SHP77 treated with DMSO at 0.1 percent for 48 hours (cell line): ENCODE data around the gene CBX7.
"Not testable (repeated sequence)": the region's sequence is repeated elsewhere in the genome, so short reads cannot be mapped to it uniquely, and the experiment has no call there.

ENCODE experiments used
- DNase-seq: peaks from one replicate; lab custom pipeline; 2025; lab: John Stamatoyannopoulos, UW

The CBX7 gene

DNA sequence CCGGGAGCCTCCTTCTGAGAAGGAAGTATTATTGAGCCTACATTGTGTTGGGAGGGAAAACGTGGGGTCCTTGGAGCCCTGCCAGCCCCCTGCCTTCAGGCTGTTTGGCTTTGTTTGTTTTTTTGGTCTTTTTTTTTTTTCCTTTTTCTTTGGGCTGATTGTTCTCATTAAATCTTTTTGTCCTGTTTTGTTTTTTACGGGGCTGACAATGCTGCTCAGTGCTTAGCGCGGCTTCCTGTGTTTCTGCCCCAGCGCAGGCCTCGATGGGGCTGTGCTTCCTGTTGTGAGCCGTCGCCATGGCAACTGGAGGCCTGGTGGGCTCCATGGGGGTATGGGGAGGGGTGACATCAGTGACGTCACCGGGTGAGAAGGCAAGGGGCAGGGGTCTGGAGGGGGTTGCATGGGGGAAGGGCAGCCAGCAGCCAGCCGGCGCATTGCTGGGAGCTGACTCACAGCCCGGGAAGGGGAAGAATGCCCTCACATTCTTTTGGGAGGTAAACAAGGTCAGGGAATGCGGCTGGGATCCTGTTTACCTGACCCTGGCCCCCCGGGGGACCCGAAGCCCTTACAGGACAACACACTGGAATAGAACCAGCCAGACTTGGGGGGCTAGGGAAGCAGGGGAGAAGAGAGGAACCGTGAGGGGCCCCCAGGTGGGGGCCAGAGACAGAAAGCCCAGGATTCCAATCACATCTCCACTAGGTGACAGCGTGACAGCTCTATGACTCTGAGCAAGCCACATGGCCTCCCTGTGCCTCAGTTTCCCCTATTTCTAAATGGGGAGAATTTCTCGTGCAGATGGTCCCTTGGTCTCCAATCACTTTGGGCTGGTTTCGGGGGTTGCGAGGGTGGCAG is 22.2 kb upstream of the CBX7 start:
- no peak for DNase-seq

- DNase-seq, result no peak
These were observed 21.5 kb upstream of the CBX7 start for GRCh38 chr22:39173787-39174497.

- DNase-seq, result no peak
These were observed 20.7 kb upstream of the CBX7 start for GRCh38 chr22:39173050-39173706.

DNA sequence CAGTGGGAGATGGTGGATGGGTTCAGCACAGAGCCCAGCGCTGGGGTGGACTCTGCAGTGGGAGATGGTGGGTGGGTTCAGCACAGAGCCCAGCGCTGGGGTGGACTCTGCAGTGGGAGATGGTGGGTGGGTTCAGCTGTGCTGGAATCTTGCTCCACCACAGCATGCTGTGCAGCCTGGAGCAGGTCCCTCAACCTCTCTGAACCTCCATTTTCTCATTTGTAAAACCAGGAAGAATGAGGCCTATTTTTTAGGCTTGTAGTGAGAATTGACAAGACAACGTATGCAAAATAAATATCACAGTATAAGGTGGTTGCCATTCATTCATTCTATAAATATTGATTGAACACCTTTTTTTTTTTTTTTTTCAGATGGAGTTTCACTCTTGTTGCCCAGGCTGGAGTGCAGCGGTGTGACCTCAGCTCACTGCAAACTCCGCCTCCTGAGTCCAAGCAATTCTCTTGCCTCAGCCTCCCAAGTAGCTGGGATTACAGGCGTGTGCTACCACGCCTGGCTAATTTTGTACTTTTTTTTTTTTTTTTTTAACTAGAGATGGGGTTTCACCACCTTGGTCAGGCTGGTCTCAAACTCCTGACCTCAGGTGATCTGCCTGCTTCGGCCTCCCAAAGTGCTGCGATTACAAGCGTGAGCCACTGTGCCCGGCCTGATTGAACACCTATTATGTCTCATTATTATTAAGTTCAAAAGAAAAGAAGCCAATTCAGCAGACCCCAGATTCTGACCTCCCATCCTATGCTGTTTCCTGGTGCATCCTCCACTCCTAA is 20.0 kb upstream of the CBX7 start:
- not testable (repeated sequence) for DNase-seq

GRCh38 chr22:39171623-39172264 is 19.3 kb upstream of the CBX7 start:
- no peak for DNase-seq

DNA sequence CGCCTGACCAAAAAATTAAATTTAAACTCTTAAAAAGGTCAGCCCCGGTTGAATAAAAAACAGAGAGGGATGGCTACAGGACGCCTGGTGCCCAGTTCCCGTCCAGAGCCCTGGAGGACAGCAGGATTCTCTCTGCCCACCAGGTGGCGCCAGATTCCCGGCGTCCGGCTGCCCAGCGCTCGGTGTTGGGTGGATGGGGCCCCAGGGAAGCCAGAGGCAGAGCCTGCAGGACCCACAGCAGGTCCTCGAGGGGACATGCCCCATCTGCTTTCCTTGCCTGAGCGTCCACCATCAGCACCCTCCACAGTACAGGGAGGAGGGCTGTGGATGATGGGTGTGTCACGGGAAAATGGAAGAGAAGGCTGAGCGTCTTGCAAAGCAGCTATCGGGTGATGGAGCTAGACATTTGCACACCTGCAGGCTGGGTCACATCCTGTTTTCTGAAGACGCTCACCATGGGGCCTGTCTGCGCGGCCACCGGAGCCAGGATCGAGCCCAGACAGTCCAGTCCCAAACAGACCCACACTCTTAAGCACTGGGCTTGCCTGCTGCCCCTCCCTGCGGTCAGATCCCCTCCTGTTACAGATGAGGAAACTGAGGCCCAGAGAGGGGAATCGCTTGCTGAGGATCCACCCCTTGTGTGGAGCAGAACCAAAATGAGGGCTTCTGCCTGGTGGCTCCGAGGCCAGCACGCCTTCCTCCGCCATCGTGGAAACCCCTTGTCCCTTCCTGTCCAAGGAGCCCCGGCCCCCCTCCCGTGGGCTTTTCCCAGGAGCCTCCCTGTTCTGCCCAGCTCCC is 18.5 kb upstream of the CBX7 start:
- peak; percentile 52 for DNase-seq

- no peak for DNase-seq
These were observed 17.5 kb upstream of the CBX7 start for GRCh38 chr22:39169797-39170466.

- no peak for DNase-seq
These were observed 14.1 kb upstream of the CBX7 start for GRCh38 chr22:39166547-39166946.

DNA sequence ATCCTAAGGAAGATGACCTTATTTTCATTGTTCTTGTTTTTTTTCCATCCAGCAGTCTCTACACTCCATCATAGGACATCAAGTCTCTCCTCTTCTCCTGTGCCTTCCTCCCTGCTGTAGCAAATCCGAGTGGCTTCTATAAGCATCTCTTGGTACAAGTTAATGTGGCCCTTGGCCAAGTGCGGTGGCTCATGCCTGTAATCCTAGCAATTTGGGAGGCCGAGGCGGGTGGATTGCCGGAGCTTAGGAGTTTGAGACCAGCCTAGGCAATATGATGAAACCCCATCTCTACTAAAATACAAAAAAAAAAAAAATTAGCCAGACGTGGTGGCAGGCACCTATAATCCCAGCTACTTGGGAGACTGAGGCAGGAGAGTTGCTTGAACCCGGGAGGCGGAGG is 3.6 kb upstream of the CBX7 start:
- not testable (repeated sequence) for DNase-seq

DNA sequence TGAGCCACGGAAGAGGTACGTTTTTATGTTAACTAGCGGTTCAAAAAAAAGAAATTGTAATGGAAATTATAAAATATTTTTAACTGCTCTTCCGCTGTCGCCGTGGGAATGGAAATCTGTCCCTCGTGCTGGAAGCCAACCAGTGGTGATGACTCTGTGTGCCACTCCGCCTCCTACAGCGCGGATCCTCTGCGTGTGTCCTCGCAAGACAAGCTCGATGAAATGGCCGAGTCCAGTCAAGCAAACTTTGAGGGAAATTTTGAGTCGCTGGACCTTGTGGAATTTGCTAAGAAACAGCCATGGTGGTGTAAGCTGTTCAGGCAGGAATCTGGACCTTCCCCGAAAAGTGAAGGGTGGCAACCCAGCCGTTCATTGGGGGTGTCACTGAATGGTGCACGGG is 2.9 kb upstream of the CBX7 start:
- no peak for DNase-seq

DNA sequence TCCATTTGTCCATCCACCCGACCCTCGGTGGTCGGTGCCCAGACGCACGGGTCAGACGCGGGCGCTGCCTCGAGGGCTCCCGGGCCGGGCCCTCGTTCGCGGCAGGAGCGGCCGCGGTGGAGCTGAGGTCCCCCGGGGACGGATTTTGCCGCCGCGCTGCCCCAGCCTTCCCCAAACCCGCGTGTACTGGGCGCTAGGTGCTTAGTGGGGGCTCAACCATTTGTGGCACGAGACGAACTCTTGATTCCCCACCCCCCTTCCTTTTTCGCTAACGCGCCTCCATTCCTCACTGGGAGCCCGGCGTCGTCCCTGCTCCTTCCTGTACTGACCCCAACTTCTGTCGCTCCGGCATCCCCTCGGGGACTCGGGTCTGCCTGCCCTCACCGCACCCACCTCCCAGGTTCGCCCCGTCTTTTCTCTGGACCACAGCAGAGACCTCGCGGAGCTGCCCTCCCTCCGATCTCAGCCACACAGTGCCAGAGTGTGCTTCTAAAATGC is 789 bp upstream of the CBX7 start:
- no peak for DNase-seq

GRCh38 chr22:39152024-39152510 is 413 bp downstream of the CBX7 start:
- no peak for DNase-seq

- DNase-seq, result no peak
These were observed 1.0 kb downstream of the CBX7 start for GRCh38 chr22:39151329-39151975.

- no peak for DNase-seq
These were observed 1.6 kb downstream of the CBX7 start for GRCh38 chr22:39150848-39151215.

DNA sequence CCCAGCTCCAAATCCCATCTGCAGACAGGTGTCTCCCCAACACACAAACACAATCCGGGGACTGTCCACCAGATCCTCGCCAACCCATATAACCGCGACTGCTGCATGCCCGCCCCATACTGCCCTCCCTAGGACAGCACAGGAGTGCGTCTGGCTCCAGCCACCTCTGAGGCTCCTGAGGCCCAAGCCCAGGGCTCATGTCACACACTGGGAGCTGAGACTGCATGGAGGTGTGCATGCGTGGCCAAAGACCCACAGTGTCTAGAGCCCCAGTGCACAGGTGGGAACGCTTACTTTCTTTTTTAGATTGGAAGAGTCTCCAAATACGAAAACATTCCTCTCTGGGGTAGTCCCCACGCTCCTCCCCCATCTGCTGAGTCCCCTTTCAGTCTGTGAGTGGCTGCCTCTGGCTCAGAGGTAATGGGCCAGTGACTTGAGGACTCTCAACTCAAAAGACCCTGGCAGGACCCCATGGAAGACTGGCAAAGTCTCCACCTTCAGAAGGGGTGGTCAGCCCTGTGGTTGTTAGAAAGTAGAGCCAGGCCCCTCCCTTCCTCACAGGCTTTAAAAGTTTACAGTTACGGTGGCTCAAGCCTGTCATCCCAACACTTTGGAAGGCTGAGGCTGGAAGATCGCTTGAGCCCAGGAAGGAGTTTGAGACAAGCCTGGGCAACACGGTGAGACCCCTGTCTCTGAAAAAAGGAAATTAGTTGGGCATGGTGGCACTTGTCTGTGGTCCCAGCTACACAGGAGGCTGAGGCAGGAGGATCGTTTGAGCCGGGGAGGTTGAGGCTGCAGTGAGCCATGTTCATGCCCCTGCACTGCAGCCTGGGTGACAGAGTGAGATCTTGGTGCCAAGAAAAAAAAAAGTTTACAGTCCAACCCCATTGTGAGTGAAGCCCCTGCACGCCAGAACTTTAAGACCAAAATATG is 2.3 kb downstream of the CBX7 start:
- DNase-seq, result no peak

DNA sequence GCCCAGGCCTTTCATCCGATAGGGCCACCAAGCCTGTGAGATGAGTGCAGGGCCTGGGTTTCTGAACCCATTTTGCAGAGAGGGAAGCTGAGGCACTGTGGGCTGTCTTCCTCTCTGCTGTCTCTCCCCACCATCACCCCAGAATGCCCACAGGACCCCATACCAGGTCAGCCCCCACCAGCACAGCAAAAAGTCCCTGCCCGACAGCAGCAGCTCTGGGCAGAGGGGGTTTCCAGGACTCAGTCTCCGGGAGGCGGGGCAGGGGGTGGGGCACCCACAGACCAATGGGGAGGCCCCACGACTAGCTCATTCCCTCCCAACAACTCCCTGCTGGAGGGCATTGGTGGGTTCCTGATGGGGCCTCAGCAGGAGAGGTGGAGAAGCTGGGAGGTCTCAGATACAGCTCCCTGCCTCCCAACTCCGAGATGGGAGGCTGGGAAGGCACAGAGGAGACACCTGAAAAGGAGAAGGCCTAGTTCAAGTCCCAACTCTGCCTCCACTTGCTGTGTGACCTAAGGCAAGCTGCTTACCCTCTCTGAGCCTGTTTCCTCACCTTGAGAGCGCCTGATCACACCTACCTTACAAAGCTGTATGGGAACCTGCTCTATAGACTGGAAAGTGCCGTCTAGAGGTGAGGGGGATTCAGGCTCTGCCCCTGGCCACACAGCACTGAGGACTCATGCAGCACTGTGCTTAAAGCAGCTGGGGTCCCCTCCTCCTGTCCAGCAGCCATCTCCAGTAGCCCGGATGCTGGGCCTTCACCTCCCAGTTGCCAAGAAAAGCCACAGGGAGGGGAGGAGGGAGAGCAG is 3.5 kb downstream of the CBX7 start:
- DNase-seq, result no peak

GRCh38 chr22:39148026-39148726 is 4.3 kb downstream of the CBX7 start:
- no peak for DNase-seq
